ENCODE measurements around the gene ASXL1. TPM values are rescaled to one million over a fixed set of nuclear protein-coding genes. Genes with fewer than 3 reads are reported as not detected.
A peak's percentile ranks its signal among the peaks of the same experiment; 100 is the strongest.

The ASXL1 gene
- total and polyA plus RNA-seq, 9 donors: 31.6 to 85.1 (median 67.9) TPM

DNA sequence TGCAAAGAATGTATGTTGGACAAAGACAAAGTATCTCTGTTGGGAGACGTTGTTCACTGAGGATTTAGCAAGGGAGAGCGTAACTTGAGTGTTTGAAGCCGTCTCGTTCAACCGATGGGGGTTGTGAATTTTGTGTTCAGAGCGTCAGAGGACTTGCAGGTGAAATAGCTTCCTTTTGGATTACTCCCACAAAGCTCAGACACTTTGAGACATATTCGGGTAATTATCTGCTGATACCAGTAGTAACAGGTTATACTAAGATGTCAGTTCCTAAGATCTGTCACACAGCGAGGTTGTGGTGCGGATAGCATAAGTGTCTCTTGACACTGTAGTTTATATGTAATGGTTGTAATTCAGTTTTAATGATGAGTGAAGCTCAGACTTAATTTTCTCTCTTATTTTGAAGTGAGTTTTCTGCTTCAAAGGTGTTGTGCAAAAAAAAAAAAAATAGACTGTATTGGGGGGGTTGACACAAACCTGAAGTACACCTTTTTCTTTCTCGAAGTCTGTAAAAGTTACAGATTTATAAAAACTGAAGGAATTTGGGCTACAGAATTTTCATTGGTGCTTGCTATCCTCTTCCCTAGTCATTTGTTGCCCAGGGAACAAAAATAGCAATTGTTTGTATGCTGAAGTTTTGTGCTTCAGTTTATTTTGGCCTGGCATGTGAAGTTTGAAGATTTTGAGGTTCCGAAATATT, 1.7 kb downstream of the ASXL1 start:
- peaks cover 15% of the 10 kb centered on the region for H3K4me1 ChIP-seq (ENCODE audit: insufficient read depth)
- intact Hi-C loops (cut with DNase I): loop anchor here in 1 of 4 donors (5.0 kb wide), 2 partner anchors 98 to 123 kb away; no protein-coding TSS in a partner anchor

DNA sequence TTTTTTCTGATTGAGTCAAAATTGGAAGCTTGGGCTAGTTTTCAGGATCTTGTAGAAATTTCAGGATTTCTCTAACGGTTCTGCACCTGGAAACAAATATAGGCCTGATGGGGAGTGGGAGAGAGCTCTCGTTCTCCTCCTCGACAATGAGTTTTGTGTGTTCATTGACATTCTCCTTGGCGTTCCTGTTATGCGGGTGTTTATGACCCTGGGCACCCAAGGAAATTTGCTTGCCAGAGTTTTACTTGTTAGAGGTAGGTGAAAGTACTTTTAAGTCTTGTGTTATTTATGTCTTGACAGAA, 2.2 kb downstream of the ASXL1 start:
- Histone ChIP-seq H3K27me3 (no peaks in the 10 kb centered on the region), H3K4me3 (peak overlapping the region; percentile 87), H3K4me1 (ENCODE audit: insufficient read depth) (peaks cover 16% of the 10 kb centered on the region), H3K27ac (no peak overlapping the region), H3K36me3 (no peaks in the 10 kb centered on the region), H3K9me3 (no peaks in the 10 kb centered on the region)
- no peak for DNase-seq
- 4 to 14% (median 8%) methylated on average over 5 of the region's 5 CpGs for WGBS, 3 donors
- intact Hi-C loops (cut with DNase I): loop anchor here in 1 of 4 donors (5.0 kb wide), 1 partner anchor 97 kb away; no protein-coding TSS in a partner anchor
- no peak for TF ChIP-seq EP300 (IDR thresholded peaks at IDR 0.05)
- TF ChIP-seq, protein P1, sequence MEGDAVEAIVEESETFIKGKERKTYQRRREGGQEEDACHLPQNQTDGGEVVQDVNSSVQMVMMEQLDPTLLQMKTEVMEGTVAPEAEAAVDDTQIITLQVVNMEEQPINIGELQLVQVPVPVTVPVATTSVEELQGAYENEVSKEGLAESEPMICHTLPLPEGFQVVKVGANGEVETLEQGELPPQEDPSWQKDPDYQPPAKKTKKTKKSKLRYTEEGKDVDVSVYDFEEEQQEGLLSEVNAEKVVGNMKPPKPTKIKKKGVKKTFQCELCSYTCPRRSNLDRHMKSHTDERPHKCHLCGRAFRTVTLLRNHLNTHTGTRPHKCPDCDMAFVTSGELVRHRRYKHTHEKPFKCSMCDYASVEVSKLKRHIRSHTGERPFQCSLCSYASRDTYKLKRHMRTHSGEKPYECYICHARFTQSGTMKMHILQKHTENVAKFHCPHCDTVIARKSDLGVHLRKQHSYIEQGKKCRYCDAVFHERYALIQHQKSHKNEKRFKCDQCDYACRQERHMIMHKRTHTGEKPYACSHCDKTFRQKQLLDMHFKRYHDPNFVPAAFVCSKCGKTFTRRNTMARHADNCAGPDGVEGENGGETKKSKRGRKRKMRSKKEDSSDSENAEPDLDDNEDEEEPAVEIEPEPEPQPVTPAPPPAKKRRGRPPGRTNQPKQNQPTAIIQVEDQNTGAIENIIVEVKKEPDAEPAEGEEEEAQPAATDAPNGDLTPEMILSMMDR (IDR thresholded peaks at IDR 0.05): no peak
- no peak for TF ChIP-seq POLR2A (IDR thresholded peaks at IDR 0.05)

More for the DNA sequence above, 1.7 kb downstream of the ASXL1 start:
- peak overlapping the region in 1 of 2 donors; percentile 96 for H3K27ac ChIP-seq
- no peaks in the 10 kb centered on the region for H3K9me3 ChIP-seq
- no peaks in the 10 kb centered on the region for H3K36me3 ChIP-seq
- no peak for DNase-seq
- WGBS, 3 donors: 4 to 9% (median 6%) methylated on average over 11 of the region's 11 CpGs
- H3K27me3 ChIP-seq: no peaks in the 10 kb centered on the region
- H3K4me3 ChIP-seq: peak overlapping the region; percentile 87
- TF ChIP-seq EP300 (IDR thresholded peaks at IDR 0.05) (no peak), POLR2A (IDR thresholded peaks at IDR 0.05) (no peak)
- TF ChIP-seq, protein P1 (IDR thresholded peaks at IDR 0.05): no peak

DNA sequence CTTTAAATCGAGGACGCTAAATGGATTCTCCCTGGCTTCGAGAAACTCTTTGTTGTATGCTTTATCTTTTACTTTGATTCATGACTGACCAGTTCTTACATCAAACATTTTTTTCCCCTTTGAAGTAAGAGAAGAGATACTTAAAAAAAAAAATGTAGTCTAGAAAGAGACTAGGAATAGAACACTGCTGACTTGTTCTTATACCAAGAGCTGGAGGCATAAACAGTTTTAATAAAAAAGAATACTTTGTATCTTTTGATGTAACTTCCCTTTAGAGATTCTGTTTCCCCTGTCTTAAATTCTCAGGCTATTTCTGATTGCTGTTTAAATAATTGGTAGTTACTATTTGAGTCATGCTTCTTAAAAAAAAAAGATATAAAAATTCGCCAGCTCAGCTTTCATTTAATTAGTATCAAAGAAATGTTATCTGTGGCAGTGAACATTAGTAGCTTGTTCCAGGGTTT, 4.8 kb downstream of the ASXL1 start:
- no peak overlapping the region for H3K27ac ChIP-seq
- TF ChIP-seq POLR2A (IDR thresholded peaks at IDR 0.05) (no peak), EP300 (IDR thresholded peaks at IDR 0.05) (no peak)
- TF ChIP-seq, protein P1 (IDR thresholded peaks at IDR 0.05): no peak
- no peak overlapping the region for H3K4me3 ChIP-seq
- no peaks in the 10 kb centered on the region for H3K9me3 ChIP-seq
- WGBS, 3 donors: 3 to 8% (median 6%) methylated on average over 4 of the region's 4 CpGs
- peaks cover 17% of the 10 kb centered on the region for H3K4me1 ChIP-seq (ENCODE audit: insufficient read depth)
- DNase-seq: no peak
- intact Hi-C loops (cut with DNase I): loop anchor here in 1 of 4 donors (5.0 kb wide), 1 partner anchor 94 kb away; no protein-coding TSS in a partner anchor
- H3K36me3 ChIP-seq: no peaks in the 10 kb centered on the region
- no peaks in the 10 kb centered on the region for H3K27me3 ChIP-seq

DNA sequence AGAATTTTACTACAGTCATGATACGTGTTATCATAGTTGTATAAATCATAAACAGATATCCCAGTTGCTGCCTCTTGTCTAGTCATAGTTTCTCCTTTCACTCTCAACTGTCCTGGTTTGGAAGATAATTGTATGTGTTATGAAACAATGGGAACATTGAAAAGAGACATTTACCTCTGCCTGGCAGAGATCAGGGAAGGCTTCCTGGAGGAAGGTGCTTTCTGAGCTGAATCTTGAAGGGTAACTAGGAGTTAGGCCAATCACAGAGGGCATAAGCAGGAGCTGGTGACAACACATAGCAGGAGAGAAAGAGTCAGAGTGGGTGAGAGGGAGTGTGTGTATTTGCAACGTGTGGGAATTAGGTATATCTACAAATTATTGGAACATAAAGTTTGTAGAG, 5.4 kb downstream of the ASXL1 start:
- no peaks in the 10 kb centered on the region for H3K27me3 ChIP-seq
- no peaks in the 10 kb centered on the region for H3K36me3 ChIP-seq
- peaks cover 17% of the 10 kb centered on the region for H3K4me1 ChIP-seq (ENCODE audit: insufficient read depth)
- TF ChIP-seq, protein P1 (IDR thresholded peaks at IDR 0.05): no peak
- no peak overlapping the region for H3K4me3 ChIP-seq
- 43 to 55% (median 47%) methylated on average over 2 of the region's 2 CpGs for WGBS, 3 donors
- no peaks in the 10 kb centered on the region for H3K9me3 ChIP-seq
- no peak for DNase-seq
- no peak overlapping the region for H3K27ac ChIP-seq
- intact Hi-C loops (cut with DNase I): loop anchor here in 1 of 4 donors (5.0 kb wide), 1 partner anchor 94 kb away; no protein-coding TSS in a partner anchor

Measured in ovary (tissue), 9 donors.